HG02938 (cell line): ENCODE measurements around the gene BCAN.

Experiments
- ATAC-seq: cut with Tn5 transposase; IDR thresholded peaks from one replicate; pipeline ENCODE4 v1.9.1; 2021; ENCODE audit warnings: mild to moderate bottlenecking, moderate library complexity; ENCODE audit not compliant: unreplicated experiment

BCAN gene

GRCh38 chr1:156675210-156676113 lies 33.5 kb downstream of the BCAN start:
- no peak for ATAC-seq

DNA sequence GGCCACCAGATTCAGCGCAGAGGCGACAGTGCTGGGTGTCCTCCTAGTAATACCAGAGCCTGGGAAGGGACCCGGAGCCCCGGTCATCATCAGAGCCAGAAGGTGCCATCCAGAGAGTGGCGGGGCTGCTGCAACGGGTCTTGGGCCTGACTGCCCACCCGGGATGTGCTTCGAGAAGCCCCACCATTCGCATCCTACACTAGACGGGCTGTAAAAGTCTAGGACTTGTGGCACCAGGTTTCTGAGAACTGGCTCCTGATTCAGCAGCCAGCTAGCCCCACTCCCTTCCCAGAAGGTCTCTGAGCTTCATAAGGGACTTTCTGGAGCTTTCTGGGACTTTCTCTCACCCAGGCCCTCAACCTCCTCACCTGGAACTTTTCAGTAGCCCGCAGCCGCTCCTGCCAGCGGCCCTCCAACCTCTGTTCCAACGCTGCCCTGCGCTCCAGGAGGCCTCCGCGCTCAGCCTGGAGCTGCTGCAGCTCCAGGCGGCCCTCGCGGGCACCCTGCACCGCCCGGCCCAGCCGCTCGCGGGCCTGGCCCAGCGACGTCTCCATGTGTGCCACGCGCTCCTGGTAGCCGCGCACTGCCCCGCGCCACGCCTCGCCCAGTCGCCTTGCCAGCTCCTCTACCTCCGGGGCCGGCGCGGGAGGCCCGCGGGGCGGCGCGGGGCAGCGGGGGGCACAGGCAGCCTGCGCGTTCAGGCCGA lies 34.4 kb downstream of the BCAN start:
- ATAC-seq: no peak

DNA sequence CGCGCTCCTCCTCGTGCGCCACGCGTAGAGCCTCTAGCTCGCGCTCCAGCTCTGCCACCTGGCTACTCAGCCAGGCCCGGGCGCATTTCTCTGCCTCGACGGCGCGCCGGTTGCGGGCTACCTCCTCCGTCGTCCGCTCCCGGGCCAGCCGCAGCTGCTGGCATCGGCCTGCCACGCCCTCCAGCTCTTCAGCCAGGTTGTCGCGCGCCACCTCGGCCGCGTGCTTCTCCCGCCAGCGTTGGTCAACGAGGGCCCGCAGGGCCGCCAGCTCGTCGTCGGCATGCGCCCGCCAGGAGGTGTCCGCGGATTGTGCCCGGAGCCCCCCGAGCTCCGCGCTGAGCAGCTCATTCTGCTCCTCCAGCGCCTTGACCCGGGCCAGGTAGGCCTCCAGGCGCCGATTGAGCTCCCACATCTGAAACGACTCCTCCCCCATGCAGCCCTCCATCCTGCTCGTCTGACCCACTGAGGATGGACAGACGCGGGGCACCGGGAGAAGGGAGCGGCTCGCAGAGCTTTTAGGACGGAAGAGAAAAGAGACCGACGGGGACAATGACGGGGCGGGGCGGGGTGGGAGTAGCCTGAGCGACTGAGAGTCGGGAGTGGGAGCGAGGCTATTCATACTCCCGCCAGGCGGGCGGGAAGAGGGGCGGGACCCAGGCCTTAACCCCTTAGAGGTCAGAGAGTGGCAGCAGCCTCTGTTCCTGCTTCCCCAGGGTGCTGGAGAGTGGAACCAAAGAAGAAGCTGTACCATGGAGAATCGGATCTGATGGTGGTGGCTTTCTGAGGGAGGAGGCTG lies 35.1 kb downstream of the BCAN start, which contains the start of gene NES:
TSS of gene NES (minus strand) at position 588 of the 796 bp plus-strand sequence. CDS start at position 445, 143 bp downstream.
- no peak for ATAC-seq

- ATAC-seq: no peak
Measured at GRCh38 chr1:156677616-156678596, 36.0 kb downstream of the BCAN start.

GRCh38 chr1:156680056-156680455 lies 38.1 kb downstream of the BCAN start:
- no peak for ATAC-seq

GRCh38 chr1:156681196-156681960 lies 39.5 kb downstream of the BCAN start:
- ATAC-seq: no peak

- no peak for ATAC-seq
Measured at GRCh38 chr1:156682166-156682890, 40.4 kb downstream of the BCAN start.

- no peak for ATAC-seq
Measured at GRCh38 chr1:156684227-156684782, 42.4 kb downstream of the BCAN start.

- ATAC-seq: no peak
Measured at GRCh38 chr1:156689035-156689952, 47.4 kb downstream of the BCAN start.

- ATAC-seq: no peak
Measured at GRCh38 chr1:156689953-156690674, 48.2 kb downstream of the BCAN start.

GRCh38 chr1:156690675-156691036 lies 48.7 kb downstream of the BCAN start:
- ATAC-seq: no peak

GRCh38 chr1:156691191-156691590 lies 49.3 kb downstream of the BCAN start:
- ATAC-seq: no peak

- ATAC-seq: no peak
Measured at GRCh38 chr1:156691665-156692440, 49.9 kb downstream of the BCAN start.

DNA sequence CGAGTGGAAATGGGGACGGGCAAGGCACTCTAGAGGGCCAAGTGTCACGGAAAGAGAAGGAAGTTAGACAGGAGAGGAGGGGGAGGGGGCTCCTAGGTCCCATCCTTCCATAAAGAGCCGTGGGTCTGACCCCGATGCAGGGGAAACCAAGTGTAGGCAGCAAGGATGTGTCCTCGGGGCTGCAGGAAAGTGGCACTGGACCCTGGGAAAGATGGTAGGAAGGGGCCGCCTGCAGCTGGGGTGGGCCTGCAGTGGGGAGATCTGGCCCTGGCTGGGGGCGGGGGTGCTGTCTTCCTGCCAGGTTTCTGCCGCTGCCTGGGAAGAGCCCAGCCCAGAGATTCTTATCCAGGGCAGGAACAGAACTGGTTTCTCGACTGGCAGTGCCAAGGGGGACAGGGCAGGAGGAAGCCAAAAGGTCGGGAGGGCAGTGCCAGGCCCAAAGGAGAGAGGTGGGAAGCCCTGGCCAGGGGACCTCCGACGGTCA lies 50.6 kb downstream of the BCAN start:
- no peak for ATAC-seq

DNA sequence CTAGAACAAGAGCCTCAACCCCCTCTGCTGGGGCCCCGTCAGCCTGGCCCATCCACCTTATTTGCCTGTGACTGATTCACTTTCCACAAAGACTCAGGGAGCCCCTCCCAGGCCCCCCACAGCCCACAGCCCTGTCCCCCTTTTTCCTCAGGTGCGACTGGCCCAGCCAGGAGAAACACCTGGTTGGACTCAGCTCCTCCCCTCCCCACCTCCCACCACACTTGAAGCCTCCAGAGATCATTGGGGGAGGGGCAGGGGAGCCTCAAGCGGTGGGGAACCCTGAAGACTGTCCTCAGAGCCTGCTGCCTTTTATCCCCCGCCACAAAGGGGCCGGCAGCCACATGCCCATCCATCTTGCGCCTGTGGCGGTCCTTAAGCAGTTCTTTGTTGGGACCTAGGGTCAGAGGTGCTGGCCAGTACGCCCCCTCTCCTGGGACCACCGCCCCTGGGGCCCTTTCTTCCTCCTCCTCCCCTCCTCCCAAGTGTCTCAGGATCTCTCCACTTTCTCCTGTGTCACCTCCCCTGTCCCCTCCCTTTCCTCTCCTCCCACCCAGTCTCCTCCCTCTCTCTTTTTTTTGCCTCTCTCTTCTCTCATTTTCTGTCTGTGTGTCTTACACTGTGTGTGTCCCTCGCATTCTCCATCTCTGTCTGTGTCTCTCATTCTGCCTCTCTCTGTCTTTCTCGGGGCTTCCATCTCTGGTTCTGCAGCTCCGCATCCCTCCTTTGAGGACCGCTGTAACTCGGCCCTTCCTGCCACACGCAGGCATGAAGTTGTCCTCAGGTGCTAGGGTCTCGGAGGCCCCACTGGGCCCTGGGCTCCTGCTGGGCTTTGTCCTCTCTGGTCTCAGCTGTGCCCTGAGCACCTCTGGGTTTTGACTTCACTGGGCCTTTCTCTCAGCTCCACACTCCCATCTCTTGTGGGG lies 51.3 kb downstream of the BCAN start:
- ATAC-seq: no peak
